HUES6 (cell line): Measurements from ENCODE around the gene SPHK1.

ENCODE experiments used
- H3K27ac ChIP-seq: 2 replicates; pipeline ENCODE4 v1.7.0; 2013; ENCODE audit warnings: low read depth, mild to moderate bottlenecking, low read length, inconsistent platforms
- H3K27me3 ChIP-seq: 2 replicates; pipeline ENCODE4 v1.6.1; 2013; ENCODE audit warnings: low read length; ENCODE audit not compliant: control insufficient read depth, insufficient read depth
- H3K36me3 ChIP-seq: 2 replicates; pipeline ENCODE4 v1.6.1; 2013; ENCODE audit warnings: low read length; ENCODE audit not compliant: control insufficient read depth, insufficient read depth
- H3K4me1 ChIP-seq: 2 replicates; pipeline ENCODE4 v1.6.1; 2013; ENCODE audit warnings: low read length; ENCODE audit not compliant: control insufficient read depth, insufficient read depth
- H3K4me3 ChIP-seq: 2 replicates; pipeline ENCODE4 v1.5.1; 2013; ENCODE audit warnings: low read depth, low read length
- H3K9ac ChIP-seq: one replicate; pipeline ENCODE4 v1.6.1; 2013; ENCODE audit warnings: mild to moderate bottlenecking, low read length
- H3K9me3 ChIP-seq: 2 replicates; pipeline ENCODE4 v1.6.1; 2013; ENCODE audit warnings: low read depth, low read length; ENCODE audit not compliant: control insufficient read depth, insufficient read depth

The SPHK1 gene

DNA sequence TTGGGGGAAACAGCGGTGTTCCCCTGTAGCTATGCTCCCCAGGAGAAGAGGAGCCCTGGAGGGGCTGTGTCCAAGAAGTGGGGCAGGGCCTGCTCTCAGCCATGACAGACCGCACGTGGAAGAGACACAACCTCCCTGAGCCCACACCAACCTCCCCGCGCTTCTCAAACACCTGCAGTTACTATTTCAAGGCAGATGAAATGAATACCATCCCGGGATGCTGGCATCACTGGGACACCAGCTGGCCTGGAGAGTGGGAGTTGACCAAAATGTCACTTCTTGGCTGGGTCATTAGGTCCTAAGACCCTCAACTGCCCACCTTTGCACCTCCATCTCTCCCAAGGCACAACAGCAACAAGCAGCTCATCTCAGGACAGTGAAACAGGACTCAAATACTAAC, 32.0 kb downstream of the SPHK1 start:
- no peaks in the 10 kb centered on the region for H3K9me3 ChIP-seq
- H3K27me3 ChIP-seq: no peaks in the 10 kb centered on the region
- H3K36me3 ChIP-seq: peaks cover 12% of the 10 kb centered on the region
- no peak overlapping the region for H3K27ac ChIP-seq
- no peak overlapping the region for H3K4me3 ChIP-seq
- peaks cover 26% of the 10 kb centered on the region for H3K4me1 ChIP-seq
- no peak overlapping the region for H3K9ac ChIP-seq

DNA sequence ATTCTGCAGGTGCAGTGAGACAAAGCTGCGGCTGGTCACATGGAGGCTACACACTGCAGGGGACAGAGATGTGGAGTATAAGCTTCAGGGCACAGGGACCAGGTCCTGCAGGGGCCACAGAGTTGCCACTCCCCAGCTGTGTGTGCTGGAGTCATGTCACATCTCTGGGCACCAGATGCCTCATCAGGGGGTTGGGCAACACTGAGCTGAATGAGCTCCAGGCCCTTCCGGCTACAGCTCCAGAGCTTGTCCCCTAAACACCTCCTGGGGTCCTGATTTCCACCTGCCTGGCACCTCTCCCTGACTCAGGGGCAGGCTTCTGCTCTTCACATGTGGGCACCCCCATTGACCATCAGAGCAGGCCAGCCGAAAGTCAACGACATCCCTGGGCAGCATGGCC, 32.5 kb downstream of the SPHK1 start:
- Histone ChIP-seq H3K9ac (no peak overlapping the region), H3K9me3 (no peaks in the 10 kb centered on the region), H3K4me1 (peaks cover 30% of the 10 kb centered on the region), H3K4me3 (no peak overlapping the region), H3K27me3 (no peaks in the 10 kb centered on the region), H3K36me3 (peaks cover 13% of the 10 kb centered on the region), H3K27ac (no peak overlapping the region)

DNA sequence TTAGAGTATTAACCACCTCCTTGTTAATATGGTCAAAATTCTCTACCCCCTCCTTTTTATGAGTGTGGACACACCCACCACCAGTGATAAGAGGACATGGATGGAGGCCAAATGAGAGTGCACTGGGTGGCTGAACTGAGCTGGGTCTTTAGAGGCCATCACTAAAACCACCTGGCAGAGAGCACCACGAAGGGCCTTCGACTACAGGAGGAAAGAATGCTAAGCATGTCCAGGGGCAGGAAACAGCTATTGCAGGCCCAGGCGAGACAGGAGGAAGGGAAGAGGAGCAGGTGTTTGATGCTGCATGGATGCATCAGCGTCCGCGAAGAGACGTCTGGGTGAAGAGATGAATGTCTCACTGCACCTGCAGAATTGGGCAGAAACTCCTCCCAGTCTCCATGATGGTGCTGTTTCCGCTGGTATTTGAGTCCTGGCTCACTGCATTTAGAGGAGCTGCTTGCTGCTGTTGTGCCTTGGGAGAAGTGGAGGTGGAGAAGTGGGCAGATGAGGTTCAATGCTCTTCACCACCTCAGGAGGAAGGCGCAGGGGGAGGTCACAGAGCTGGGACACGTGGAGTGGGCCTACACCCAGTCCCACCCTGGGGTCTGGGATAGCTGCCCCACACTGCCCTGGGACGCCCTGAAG, 33.2 kb downstream of the SPHK1 start:
- H3K27ac ChIP-seq: no peak overlapping the region
- no peak overlapping the region for H3K9ac ChIP-seq
- H3K4me3 ChIP-seq: no peak overlapping the region
- H3K9me3 ChIP-seq: no peaks in the 10 kb centered on the region
- H3K36me3 ChIP-seq: peaks cover 9% of the 10 kb centered on the region
- H3K4me1 ChIP-seq: peaks cover 31% of the 10 kb centered on the region
- no peaks in the 10 kb centered on the region for H3K27me3 ChIP-seq

DNA sequence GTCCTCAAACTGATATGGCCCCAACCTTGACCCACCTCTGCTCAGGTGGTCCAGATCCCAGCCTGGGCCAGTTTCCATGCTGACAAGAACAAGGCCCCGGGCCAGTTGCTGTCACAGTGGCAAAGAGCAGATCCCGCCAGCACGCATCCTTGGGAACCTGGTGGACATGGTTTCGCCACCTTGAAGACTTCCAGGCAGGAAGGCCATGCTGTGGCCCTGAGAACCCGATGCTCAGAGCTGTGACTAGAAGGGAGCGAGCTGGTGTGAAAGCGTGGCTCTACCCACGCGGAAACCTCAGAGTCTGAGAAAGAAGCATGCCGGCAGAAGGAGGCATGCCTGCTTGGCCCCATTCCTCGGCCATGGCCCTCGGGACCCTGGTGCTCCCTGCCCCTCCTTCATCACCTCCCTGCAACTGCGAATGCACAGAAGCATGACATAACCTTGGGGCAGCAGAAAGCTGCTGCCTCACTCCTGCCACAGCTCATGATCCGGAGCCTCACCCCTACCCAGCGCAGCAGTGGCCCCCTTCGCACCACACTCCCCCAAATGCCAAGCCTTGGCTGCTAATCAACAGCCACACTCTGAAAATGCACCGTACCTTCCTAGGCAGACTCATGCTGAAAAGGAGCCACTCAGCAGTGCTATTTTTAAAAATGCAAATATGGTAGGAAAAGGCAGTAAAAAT, 35.3 kb downstream of the SPHK1 start:
- no peak overlapping the region; the same call in 1 of the 2 replicates for H3K27ac ChIP-seq
- H3K9me3 ChIP-seq: no peaks in the 10 kb centered on the region
- peaks cover 19% of the 10 kb centered on the region for H3K4me1 ChIP-seq
- no peak overlapping the region for H3K9ac ChIP-seq
- H3K36me3 ChIP-seq: peaks cover 9% of the 10 kb centered on the region
- H3K4me3 ChIP-seq: no peak overlapping the region
- no peaks in the 10 kb centered on the region for H3K27me3 ChIP-seq

DNA sequence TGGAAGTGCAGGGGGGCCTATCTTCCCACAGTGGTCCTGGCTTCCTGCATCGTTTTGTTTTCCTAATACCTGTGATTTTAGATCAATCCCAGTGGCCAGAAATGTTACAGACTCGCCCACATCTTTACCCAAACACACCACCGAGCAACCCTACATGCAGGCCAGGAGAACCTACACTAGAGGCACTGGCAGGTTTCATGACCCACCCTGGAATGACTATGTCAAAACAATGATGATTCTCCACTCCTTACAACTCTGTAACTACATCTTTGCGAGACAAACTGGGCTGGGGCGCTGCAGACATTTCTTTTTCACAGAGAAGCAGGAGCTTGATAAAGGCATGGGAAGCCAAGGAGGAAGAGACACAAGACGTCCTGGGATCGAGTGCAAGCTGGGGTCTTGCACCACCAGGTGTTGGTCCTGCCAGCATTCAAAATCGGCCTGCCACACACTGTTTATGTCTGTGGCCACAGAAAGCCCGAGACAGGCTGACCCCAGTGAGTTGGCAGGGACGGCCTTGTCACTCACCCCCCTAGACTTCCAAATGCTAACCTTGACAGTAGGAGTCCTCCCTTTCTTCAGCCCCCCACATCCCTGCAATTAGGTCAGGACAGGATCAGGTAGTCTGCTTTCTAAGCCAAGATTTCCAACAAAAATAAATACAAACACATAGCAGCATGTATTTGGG, 36.1 kb downstream of the SPHK1 start:
- Histone ChIP-seq H3K4me1 (peaks cover 13% of the 10 kb centered on the region), H3K36me3 (peaks cover 9% of the 10 kb centered on the region), H3K9ac (no peak overlapping the region), H3K9me3 (no peaks in the 10 kb centered on the region), H3K4me3 (no peak overlapping the region), H3K27me3 (no peaks in the 10 kb centered on the region), H3K27ac (no peak overlapping the region)

DNA sequence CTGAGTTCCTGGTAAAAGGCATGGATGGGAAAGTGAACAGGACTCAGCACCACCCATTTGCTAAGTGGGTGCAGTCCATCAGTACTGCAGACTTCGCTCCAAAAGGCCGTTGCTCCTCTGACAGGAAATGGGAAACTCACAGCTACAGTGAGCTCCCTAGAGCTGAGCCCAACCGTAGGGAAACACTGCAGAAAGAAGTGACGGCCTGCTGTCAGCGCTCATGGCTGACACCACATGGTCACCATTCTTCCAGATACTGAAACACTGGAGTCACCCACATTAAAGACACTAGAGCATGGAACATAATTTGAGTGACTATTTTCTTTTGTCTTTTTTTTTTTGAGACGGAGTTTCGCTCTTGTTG, 36.6 kb downstream of the SPHK1 start:
- Histone ChIP-seq H3K27ac (no peak overlapping the region), H3K27me3 (no peaks in the 10 kb centered on the region), H3K36me3 (peaks cover 9% of the 10 kb centered on the region), H3K9ac (no peak overlapping the region), H3K9me3 (no peaks in the 10 kb centered on the region), H3K4me3 (no peak overlapping the region), H3K4me1 (peaks cover 13% of the 10 kb centered on the region)

DNA sequence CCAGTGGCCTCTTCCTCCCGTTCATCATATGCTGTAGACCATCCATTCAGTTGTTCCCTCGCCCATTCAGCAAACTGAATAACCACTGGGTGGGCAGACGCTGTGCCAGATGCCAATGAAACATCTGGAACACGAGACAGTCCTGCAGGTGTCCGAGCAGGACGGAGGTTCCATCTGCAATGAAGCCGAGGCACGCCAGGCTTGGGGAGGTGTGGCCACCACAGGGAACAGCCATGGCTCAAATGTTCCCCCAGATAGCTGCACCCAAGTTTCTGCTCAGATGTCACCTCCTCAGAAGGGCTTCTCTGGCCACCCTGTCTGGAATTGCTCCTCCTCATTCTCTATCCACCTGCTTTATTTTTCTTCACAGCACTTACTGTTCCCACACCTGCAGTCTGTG, 38.0 kb downstream of the SPHK1 start:
- Histone ChIP-seq H3K9me3 (no peaks in the 10 kb centered on the region), H3K4me3 (no peak overlapping the region), H3K27me3 (no peaks in the 10 kb centered on the region), H3K9ac (no peak overlapping the region), H3K36me3 (peaks cover 8% of the 10 kb centered on the region), H3K4me1 (peaks cover 13% of the 10 kb centered on the region), H3K27ac (no peak overlapping the region)

DNA sequence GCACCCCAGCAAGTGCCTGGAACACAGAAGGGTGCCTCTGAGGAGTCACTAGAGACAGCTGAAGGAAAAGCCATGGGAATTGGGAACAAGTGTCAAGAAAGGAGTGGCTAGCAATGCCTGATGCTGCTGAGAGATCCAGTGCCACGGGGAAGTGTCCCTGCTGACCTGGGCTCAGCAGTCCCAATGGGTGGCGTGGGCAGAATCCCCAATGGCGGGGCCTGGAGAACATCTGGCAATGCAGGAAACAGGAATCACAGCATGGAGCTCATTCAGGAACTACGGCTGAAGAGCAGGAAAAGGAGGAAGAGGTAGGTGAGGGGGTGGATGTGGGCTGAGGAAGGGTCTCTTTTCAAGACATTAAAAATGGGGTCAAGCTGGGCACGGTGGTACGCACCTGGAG, 38.5 kb downstream of the SPHK1 start:
- Histone ChIP-seq H3K9ac (no peak overlapping the region), H3K4me1 (peaks cover 13% of the 10 kb centered on the region), H3K36me3 (peaks cover 4% of the 10 kb centered on the region), H3K27me3 (no peaks in the 10 kb centered on the region), H3K9me3 (no peaks in the 10 kb centered on the region), H3K27ac (no peak overlapping the region), H3K4me3 (no peak overlapping the region)

DNA sequence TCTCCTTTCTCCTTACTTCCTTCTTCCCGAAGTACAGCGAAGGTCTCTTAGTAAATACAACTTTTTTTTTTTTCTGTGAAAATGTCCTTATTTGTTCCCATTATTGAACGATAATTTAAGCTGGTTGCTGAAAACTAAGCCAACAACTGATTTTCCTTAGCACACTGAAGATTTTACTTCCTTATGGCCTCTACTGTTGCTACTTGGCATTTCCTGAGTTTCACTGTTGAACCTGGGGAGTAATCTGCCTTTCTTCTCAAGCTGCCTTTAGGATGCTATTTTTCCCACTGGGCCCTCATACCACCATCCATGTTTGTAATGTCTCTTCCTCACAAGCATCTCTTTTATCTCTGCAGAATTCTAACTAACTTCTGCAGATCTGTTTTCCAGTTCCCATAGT, 42.4 kb downstream of the SPHK1 start:
- H3K4me1 ChIP-seq: peaks cover 13% of the 10 kb centered on the region

DNA sequence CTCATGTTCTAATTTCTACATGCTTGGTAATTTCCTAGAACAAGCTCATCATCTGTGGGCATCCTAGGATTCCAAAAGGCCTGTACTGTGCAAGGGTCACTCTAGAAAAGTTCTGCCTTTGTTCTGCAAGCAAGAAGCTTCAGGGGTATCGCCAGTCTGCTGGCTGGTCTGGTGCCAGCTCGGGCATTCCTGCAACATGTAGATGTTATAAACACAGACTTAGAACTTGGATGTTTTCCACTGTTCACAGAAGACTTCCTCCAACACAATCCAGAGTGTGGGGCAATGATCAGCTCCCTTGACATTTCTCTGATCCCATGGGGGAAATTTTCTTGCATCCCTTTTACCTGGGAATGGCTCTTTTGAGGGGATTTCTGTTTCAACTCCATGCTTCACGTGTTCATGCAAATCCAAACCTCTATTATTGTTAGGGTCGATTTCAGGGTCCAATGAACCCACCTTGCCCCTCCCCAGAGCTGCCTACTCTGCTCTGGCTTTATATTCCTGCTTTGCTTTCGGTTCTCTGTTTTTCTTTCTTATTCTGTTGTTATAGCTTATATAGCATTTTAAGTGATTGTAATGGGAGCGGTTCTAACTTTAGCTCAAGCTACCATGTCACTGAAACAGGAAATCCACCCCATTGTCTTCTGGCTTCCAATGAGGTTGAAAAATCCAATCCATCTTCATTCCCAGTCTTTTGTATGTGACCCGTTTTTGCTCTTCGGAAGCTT, 43.3 kb downstream of the SPHK1 start:
- Histone ChIP-seq H3K27me3 (no peaks in the 10 kb centered on the region), H3K4me1 (peaks cover 19% of the 10 kb centered on the region), H3K36me3 (peaks cover 3% of the 10 kb centered on the region; the same call in 1 of the 2 replicates), H3K9ac (no peak overlapping the region), H3K27ac (no peak overlapping the region), H3K4me3 (no peak overlapping the region), H3K9me3 (no peaks in the 10 kb centered on the region)

More for the DNA sequence above, 42.4 kb downstream of the SPHK1 start:
- no peaks in the 10 kb centered on the region for H3K27me3 ChIP-seq
- no peak overlapping the region for H3K9ac ChIP-seq
- peaks cover 5% of the 10 kb centered on the region; the same call in 1 of the 2 replicates for H3K36me3 ChIP-seq
- no peak overlapping the region for H3K4me3 ChIP-seq
- H3K9me3 ChIP-seq: no peaks in the 10 kb centered on the region
- H3K27ac ChIP-seq: no peak overlapping the region

DNA sequence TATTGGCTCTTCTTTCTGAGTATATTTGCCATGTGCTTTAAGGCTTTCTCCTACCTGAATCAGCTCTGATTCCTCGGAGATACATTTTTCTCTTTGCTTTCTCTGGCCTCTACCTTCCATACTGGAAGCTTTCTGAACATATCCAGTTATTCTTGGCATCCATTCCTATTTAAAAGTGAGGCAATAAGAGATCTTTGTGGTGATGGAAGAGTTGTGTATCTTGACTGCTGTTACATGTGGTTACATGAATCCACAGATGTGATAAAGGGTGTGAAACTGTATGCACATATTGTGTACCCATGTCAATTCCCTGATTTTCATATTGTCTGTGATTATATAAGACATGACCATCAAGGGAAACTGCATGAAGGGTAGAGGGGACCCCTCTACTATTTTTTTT, 44.1 kb downstream of the SPHK1 start:
- Histone ChIP-seq H3K9ac (no peak overlapping the region), H3K4me3 (no peak overlapping the region), H3K27me3 (no peaks in the 10 kb centered on the region), H3K9me3 (no peaks in the 10 kb centered on the region), H3K4me1 (peaks cover 19% of the 10 kb centered on the region), H3K27ac (no peak overlapping the region), H3K36me3 (peaks cover 3% of the 10 kb centered on the region; the same call in 1 of the 2 replicates)
